NB4 (cell line): ENCODE measurements around the gene MSRB3.

Source experiments
- MYC ChIP-seq: IDR thresholded peaks from 2 replicates; pipeline ENCODE4 v1.6.1; 2011; ENCODE audit warnings: low read depth, low read length
- TF ChIP-seq, protein P1 (sequence below): IDR thresholded peaks from one replicate; pipeline ENCODE4 v1.5.1; 2012; ENCODE audit warnings: low read depth, low read length

DNA sequence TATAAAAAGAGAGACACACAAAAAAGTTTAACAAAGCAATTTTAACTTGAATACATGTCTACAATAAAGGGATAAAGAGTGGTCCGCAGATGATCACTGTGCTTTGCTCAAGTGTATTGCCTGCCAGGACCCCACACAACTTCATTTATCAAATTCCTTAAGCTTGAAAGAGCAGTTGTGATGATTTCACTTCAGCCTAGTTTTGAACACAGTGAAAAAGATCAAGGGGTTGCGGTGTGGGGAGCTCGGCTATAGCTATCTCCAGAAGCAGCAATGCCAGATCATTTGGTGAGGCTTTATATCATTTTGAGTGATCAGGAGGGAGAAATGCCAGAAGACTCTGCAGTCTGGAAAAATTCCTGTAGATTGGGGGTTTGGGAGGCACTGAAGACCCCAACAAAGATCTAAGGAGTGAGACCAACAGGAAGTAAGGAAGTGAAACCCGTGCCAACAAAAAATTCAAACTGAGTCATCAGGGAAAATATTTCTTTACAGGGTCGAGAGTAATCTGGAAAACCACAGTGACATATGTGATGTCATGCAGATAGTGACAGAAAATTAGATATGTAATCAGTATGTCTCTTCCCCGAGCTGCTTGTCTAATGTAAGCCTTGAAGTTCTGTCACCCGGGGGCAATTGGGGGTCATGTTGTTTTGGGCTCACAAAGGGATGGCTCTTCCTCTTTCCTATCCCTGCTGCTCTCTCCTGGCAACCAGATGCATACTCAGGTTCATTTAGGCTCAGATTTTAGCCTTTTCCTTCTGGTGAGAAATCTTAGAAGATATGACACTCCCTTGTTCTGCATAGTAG, 221.8 kb downstream of the MSRB3 start:
- TF ChIP-seq, protein P1, sequence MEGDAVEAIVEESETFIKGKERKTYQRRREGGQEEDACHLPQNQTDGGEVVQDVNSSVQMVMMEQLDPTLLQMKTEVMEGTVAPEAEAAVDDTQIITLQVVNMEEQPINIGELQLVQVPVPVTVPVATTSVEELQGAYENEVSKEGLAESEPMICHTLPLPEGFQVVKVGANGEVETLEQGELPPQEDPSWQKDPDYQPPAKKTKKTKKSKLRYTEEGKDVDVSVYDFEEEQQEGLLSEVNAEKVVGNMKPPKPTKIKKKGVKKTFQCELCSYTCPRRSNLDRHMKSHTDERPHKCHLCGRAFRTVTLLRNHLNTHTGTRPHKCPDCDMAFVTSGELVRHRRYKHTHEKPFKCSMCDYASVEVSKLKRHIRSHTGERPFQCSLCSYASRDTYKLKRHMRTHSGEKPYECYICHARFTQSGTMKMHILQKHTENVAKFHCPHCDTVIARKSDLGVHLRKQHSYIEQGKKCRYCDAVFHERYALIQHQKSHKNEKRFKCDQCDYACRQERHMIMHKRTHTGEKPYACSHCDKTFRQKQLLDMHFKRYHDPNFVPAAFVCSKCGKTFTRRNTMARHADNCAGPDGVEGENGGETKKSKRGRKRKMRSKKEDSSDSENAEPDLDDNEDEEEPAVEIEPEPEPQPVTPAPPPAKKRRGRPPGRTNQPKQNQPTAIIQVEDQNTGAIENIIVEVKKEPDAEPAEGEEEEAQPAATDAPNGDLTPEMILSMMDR = no peak
- no peak for TF ChIP-seq MYC
